HepG2 (cell line): ENCODE measurements around the gene ADSS1. TPM values are rescaled to one million over a fixed set of nuclear protein-coding genes. Genes with fewer than 3 reads are reported as not detected.
A peak's percentile ranks its signal among the peaks of the same experiment; 100 is the strongest.

Experiments used
- ARID4A ChIP-seq: sonication (generic); formaldehyde crosslinking; IDR thresholded peaks from 2 replicates; pipeline ENCODE4 v1.5.0; 2020; ENCODE audit warnings: mild to moderate bottlenecking, missing genetic modification reagents, borderline replicate concordance
- EEA1 ChIP-seq: sonication (generic); formaldehyde crosslinking; IDR thresholded peaks from 2 replicates; pipeline ENCODE4 v1.5.1; 2020; ENCODE audit warnings: mild to moderate bottlenecking, missing genetic modification reagents, borderline replicate concordance
- ELK4 ChIP-seq: sonication (generic); formaldehyde crosslinking; IDR thresholded peaks from 2 replicates; pipeline ENCODE4 v1.9.0; 2021; ENCODE audit warnings: missing genetic modification reagents, borderline replicate concordance
- HNRNPH1 ChIP-seq: fragments of 200-400 bp; formaldehyde crosslinking; optimal IDR thresholded peaks from 2 replicates; pipeline ENCODE3; 2017; ENCODE audit warnings: mild to moderate bottlenecking, low read depth, low read length
- HNRNPK ChIP-seq: fragments of 200-400 bp; formaldehyde crosslinking; IDR thresholded peaks from 2 replicates; pipeline ENCODE4 v1.6.1; 2018; ENCODE audit warnings: low read length, low read depth, moderate library complexity, mild to moderate bottlenecking; ENCODE audit not compliant: poor library complexity, severe bottlenecking
- MAFG ChIP-seq: sonication (generic); formaldehyde crosslinking; IDR thresholded peaks from 2 replicates; pipeline ENCODE4 v1.5.1; 2020; ENCODE audit warnings: mild to moderate bottlenecking, missing genetic modification reagents
- MLLT10 ChIP-seq: sonication (generic); formaldehyde crosslinking; IDR thresholded peaks from 2 replicates; pipeline ENCODE4 v1.4.0; 2020; ENCODE audit warnings: missing genetic modification reagents
- NR2F2 ChIP-seq: IDR thresholded peaks from 2 replicates; pipeline ENCODE4 v1.6.1; 2012; ENCODE audit warnings: low read depth, inconsistent platforms, borderline replicate concordance
- RAD51 ChIP-seq: fragments of 450-650 bp; IDR thresholded peaks from 2 replicates; pipeline ENCODE4 v1.6.1; 2016; ENCODE audit warnings: borderline replicate concordance
- RARA ChIP-seq: IDR thresholded peaks from 2 replicates; pipeline ENCODE4 v1.6.1; 2016; ENCODE audit warnings: missing genetic modification reagents, missing compliant biosample characterization
- RNF219 ChIP-seq: sonication (generic); formaldehyde crosslinking; IDR thresholded peaks from 2 replicates; pipeline ENCODE4 v1.5.0; 2020; ENCODE audit warnings: mild to moderate bottlenecking, missing genetic modification reagents
- SP1 ChIP-seq, 2 experiments: fragments of 450-650 bp in 1 of 2; sonication (generic) in 1 of 2; formaldehyde crosslinking in 1 of 2; IDR thresholded peaks; 2 replicates each; pipeline versions ENCODE4 v1.4.0 to v1.6.1; 2016 to 2020; ENCODE audit warnings: missing genetic modification reagents in 1 of 2
- STAG1 ChIP-seq: sonication (generic); formaldehyde crosslinking; IDR thresholded peaks from 2 replicates; pipeline ENCODE4 v1.4.0; 2020; ENCODE audit warnings: missing genetic modification reagents
- ZMAT3 ChIP-seq: sonication (generic); formaldehyde crosslinking; conservative IDR thresholded peaks from 2 replicates; pipeline ENCODE4 v1.7.0; 2021; ENCODE audit warnings: missing genetic modification reagents
- ZNF256 ChIP-seq: sonication (generic); formaldehyde crosslinking; conservative IDR thresholded peaks from 2 replicates; pipeline ENCODE4 v1.4.0; 2020; ENCODE audit warnings: missing genetic modification reagents
- ZNF260 ChIP-seq: sonication (generic); formaldehyde crosslinking; IDR thresholded peaks from 2 replicates; pipeline ENCODE4 v1.4.0; 2020; ENCODE audit warnings: missing genetic modification reagents, low read depth, mild to moderate bottlenecking, borderline replicate concordance
- ZNF3 ChIP-seq: IDR thresholded peaks from 2 replicates; pipeline ENCODE4 v1.7.0; 2017; ENCODE audit warnings: inconsistent platforms
- ZNF674 ChIP-seq: sonication (generic); formaldehyde crosslinking; IDR thresholded peaks from 2 replicates; pipeline ENCODE4 v1.5.0; 2020; ENCODE audit warnings: low read depth, mild to moderate bottlenecking, missing genetic modification reagents
- ZNF710 ChIP-seq: sonication (generic); formaldehyde crosslinking; IDR thresholded peaks from 2 replicates; pipeline ENCODE4 v1.5.0; 2020; ENCODE audit warnings: mild to moderate bottlenecking, missing genetic modification reagents, borderline replicate concordance
- polyA plus RNA-seq, 8 experiments: library from polyadenylated mRNA; depleted of rRNA in 3 of 8; stranded (reverse) in 7 of 8; unstranded in 1 of 8; fragments of >200 nt; fragmentation: Illumina TruSeq in 4 of 8; extraction: Trizol in 4 of 8; gene quantifications; 2 replicates each; pipeline versions ENCODE4 v1.2.1 to v1.2.3, GENCODE V29; 2011 to 2016; ENCODE audit warnings: low read depth in 4 of 8, missing spikeins in 1 of 8, mixed read lengths in 1 of 8; ENCODE audit not compliant: insufficient read depth in 1 of 8
- total RNA-seq, 5 experiments: library from RNA; depleted of rRNA; stranded (reverse); fragments of >200 nt; fragmentation: Illumina TruSeq; extraction: Trizol; gene quantifications; 2 replicates each; pipeline ENCODE4 v1.2.3, GENCODE V29; 2016; ENCODE audit warnings: low read depth in 1 of 5

Gene ADSS1
- total and polyA plus RNA-seq, 2 of the 13 experiments (the other 11 are each of a cell fraction or from before 2014, with no cell fraction given): 1.0 to 36.7 TPM

- no peak for TF ChIP-seq ZNF256 (CRISPR knock-in tag)
- TF ChIP-seq ZNF674 (CRISPR knock-in tag): no peak
- no peak for TF ChIP-seq ZNF260 (CRISPR knock-in tag)
- no peak for TF ChIP-seq HNRNPK
- no peak for TF ChIP-seq EEA1 (CRISPR knock-in tag)
- no peak for TF ChIP-seq ELK4
- TF ChIP-seq SP1 (IDR thresholded peaks at IDR 0.05): no peak
- TF ChIP-seq SP1 (CRISPR knock-in tag; IDR thresholded peaks at IDR 0.05): 0 out of 2 replicates have a peak, but pooled peaks have one; percentile 13
- no peak for TF ChIP-seq ZNF710 (CRISPR knock-in tag)
- no peak for TF ChIP-seq MAFG (CRISPR knock-in tag)
- TF ChIP-seq MLLT10 (CRISPR knock-in tag): no peak
- TF ChIP-seq RNF219 (CRISPR knock-in tag): no peak
- no peak for TF ChIP-seq NR2F2
- no peak for TF ChIP-seq HNRNPH1
- TF ChIP-seq ARID4A: no peak; the same call in 1 of the 2 replicates
- no peak for TF ChIP-seq RAD51
- TF ChIP-seq ZNF3: no peak
- peak; percentile 38; the same call in 1 of the 2 replicates for TF ChIP-seq STAG1
- TF ChIP-seq RARA (CRISPR knock-in tag): 0 out of 2 replicates have a peak, but pooled peaks have one; percentile 23
- TF ChIP-seq ZMAT3: peak; percentile 64; the same call in 1 of the 2 replicates
Observed at GRCh38 chr14:104726600-104727451, 2.8 kb downstream of the ADSS1 start (continued).
